Mammary epithelial cell (primary cell): ENCODE data around the gene FAM98C.

Source experiments
- EZH2 ChIP-seq: IDR thresholded peaks from 2 replicates; pipeline ENCODE4 v1.6.1; 2012; ENCODE audit warnings: low read length, inconsistent platforms, borderline replicate concordance
- TF ChIP-seq, protein P1 (sequence below), 2 donors: IDR thresholded peaks in 1 of 2; conservative IDR thresholded peaks in 1 of 2; 2 replicates each; pipeline ENCODE4 v1.5.1; 2011 to 2012; ENCODE audit warnings: inconsistent platforms in 2 of 2, low read length in 2 of 2, mild to moderate bottlenecking in 2 of 2, control low read depth in 1 of 2, low read depth in 1 of 2; ENCODE audit not compliant: insufficient read depth in 1 of 2; ENCODE audit errors: extremely low read depth in 1 of 2

DNA sequence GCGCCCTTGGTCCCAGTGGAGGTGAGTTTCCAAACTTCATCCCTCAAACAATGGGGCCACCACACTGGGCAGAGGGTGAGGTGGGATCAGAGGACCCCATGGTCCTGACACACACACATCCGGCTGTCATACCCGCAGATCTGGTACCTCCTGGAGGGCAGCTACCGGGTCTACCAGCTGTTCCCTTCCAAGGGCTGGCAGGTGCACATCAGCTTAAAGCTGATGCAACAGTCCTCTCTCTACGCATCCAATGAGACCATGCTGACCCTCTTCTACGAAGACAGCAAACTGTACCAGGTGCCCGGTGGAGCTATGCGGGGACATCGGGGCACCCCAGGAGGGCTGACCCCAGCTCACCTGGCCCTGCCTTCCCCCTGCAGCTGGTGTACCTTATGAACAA is 42.5 kb upstream of the FAM98C start:
- TF ChIP-seq, protein P1, sequence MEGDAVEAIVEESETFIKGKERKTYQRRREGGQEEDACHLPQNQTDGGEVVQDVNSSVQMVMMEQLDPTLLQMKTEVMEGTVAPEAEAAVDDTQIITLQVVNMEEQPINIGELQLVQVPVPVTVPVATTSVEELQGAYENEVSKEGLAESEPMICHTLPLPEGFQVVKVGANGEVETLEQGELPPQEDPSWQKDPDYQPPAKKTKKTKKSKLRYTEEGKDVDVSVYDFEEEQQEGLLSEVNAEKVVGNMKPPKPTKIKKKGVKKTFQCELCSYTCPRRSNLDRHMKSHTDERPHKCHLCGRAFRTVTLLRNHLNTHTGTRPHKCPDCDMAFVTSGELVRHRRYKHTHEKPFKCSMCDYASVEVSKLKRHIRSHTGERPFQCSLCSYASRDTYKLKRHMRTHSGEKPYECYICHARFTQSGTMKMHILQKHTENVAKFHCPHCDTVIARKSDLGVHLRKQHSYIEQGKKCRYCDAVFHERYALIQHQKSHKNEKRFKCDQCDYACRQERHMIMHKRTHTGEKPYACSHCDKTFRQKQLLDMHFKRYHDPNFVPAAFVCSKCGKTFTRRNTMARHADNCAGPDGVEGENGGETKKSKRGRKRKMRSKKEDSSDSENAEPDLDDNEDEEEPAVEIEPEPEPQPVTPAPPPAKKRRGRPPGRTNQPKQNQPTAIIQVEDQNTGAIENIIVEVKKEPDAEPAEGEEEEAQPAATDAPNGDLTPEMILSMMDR (conservative IDR thresholded peaks at IDR 0.05 in 1 of 2, IDR thresholded peaks at IDR 0.05 in 1 of 2; ENCODE audit: extremely low read depth in 1 of 2, insufficient read depth in 1 of 2, low read depth in 1 of 2, low read length in 2 of 2) = no peak
- TF ChIP-seq EZH2 = no peak
